Kidney (tissue), 14 donors: ENCODE data around the gene CHCHD1. TPM values are rescaled to one million over a fixed set of nuclear protein-coding genes. Genes with fewer than 3 reads are reported as not detected.

Experiments
- DNase-seq, 5 donors: peaks; one replicate each; pipeline ENCODE4 v3.0.0-alpha.2; 2013 to 2020
- FAIRE-seq: peaks from 2 replicates; lab custom pipeline; 2012; peaks lifted over from hg19 to GRCh38; lab: Jason Lieb, UNC
- H3K27ac ChIP-seq, 2 donors: one replicate each; pipeline ENCODE4 v1.7.0; 2013; ENCODE audit warnings: low read depth in 2 of 2, low read length in 2 of 2, inconsistent platforms in 1 of 2
- H3K27me3 ChIP-seq: one replicate; pipeline ENCODE4 v1.7.1; 2013; ENCODE audit warnings: low read length, inconsistent platforms; ENCODE audit not compliant: control insufficient read depth, insufficient read depth
- H3K36me3 ChIP-seq, 3 donors: one replicate each; pipeline versions ENCODE4 v1.7.0 to v1.7.1; 2013; ENCODE audit warnings: low read length in 3 of 3, control low read depth in 1 of 3, inconsistent platforms in 1 of 3; ENCODE audit not compliant: insufficient read depth in 3 of 3, control insufficient read depth in 2 of 3
- H3K4me1 ChIP-seq, 3 donors: one replicate each; pipeline versions ENCODE4 v1.7.0 to v1.7.1; 2013; ENCODE audit warnings: low read length in 3 of 3, inconsistent platforms in 1 of 3, low read depth in 1 of 3; ENCODE audit not compliant: control insufficient read depth in 2 of 3, insufficient read depth in 2 of 3
- H3K4me3 ChIP-seq, 3 donors: one replicate each; pipeline versions ENCODE4 v1.7.0 to v1.8.1; 2013; ENCODE audit warnings: low read length in 3 of 3, control low read depth in 1 of 3, inconsistent platforms in 1 of 3
- H3K9ac ChIP-seq, 3 donors: one replicate each; pipeline versions ENCODE4 v1.7.0 to v1.7.1; 2013; ENCODE audit warnings: low read length in 3 of 3, control low read depth in 1 of 3, inconsistent platforms in 1 of 3
- H3K9me3 ChIP-seq, 3 donors: one replicate each; pipeline versions ENCODE4 v1.7.0 to v1.7.1; 2013; ENCODE audit warnings: low read length in 3 of 3, control low read depth in 1 of 3, inconsistent platforms in 1 of 3; ENCODE audit not compliant: control insufficient read depth in 2 of 3, insufficient read depth in 1 of 3
- intact Hi-C: fragments of 100-400 bp; cut with DNase I; formaldehyde crosslinking; loops from one replicate; pipeline ENCODE4 v1.11.1; 2022
- polyA plus RNA-seq: library from polyadenylated mRNA; stranded (reverse); fragments of 350-450 nt; fragmentation: Illumina TruSeq; extraction: RNeasy Lipid Tissue Mini Kit (QIAGEN cat#74804); gene quantifications from one replicate; pipeline ENCODE4 v1.2.3, GENCODE V29; 2014; ENCODE audit warnings: low read depth, low replicate concordance; ENCODE audit not compliant: insufficient read depth
- total RNA-seq: library from RNA; stranded (reverse); fragmentation: NEBNext Ultra II Directional; extraction: Animal tissue kit (Norgen Biotek cat#: 25700); gene quantifications from one replicate; pipeline ENCODE4 v1.2.1, GENCODE V29; 2021
- TF ChIP-seq, protein P1 (sequence below): IDR thresholded peaks from 3 replicates; pipeline ENCODE4 v1.5.1; 2012; ENCODE audit warnings: mild to moderate bottlenecking, moderate library complexity, borderline replicate concordance; ENCODE audit not compliant: insufficient read depth; ENCODE audit errors: extremely low read depth
- donor health status: control.
- donor health status: control.
- donor health status: control.
- donor health status: control.
- donor health status: control.
- donor health status: DM: yes; HTN: yes; CAD: no.
- donor health status: Normal renal cell carcinoma (clear cell type).

The CHCHD1 gene
- total and polyA plus RNA-seq, 2 donors from 2014 or later = 23.4 to 105 TPM

DNA sequence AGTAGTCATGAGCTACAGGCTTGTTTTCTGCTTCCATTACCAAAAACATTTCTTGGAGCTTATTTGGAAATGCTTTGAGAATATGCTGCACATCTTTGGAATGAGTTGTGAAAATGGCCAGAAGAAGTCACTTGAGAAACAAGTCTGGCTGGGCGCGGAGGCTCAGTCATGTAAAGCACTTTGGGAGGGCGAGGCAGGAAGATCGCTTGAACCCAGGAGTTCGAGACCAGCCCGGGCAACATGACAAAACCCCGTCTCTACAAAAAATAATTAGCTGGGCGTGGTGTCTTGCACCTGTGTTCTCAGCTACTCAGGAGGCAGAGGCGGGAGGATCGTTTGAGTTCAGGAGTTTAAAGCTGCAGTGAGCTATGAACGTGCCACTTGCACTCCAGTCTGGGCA is 882 bp upstream of the CHCHD1 start:
- H3K27me3 ChIP-seq = no peaks in the 10 kb centered on the region
- TF ChIP-seq, protein P1, sequence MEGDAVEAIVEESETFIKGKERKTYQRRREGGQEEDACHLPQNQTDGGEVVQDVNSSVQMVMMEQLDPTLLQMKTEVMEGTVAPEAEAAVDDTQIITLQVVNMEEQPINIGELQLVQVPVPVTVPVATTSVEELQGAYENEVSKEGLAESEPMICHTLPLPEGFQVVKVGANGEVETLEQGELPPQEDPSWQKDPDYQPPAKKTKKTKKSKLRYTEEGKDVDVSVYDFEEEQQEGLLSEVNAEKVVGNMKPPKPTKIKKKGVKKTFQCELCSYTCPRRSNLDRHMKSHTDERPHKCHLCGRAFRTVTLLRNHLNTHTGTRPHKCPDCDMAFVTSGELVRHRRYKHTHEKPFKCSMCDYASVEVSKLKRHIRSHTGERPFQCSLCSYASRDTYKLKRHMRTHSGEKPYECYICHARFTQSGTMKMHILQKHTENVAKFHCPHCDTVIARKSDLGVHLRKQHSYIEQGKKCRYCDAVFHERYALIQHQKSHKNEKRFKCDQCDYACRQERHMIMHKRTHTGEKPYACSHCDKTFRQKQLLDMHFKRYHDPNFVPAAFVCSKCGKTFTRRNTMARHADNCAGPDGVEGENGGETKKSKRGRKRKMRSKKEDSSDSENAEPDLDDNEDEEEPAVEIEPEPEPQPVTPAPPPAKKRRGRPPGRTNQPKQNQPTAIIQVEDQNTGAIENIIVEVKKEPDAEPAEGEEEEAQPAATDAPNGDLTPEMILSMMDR = no peak
- H3K9ac ChIP-seq = peak overlapping the region; percentile 46 to 81 (median 52)
- FAIRE-seq = no peak
- peak overlapping the region; percentile 88 to 92 (median 89) for H3K4me3 ChIP-seq
- H3K36me3 ChIP-seq = no peaks in the 10 kb centered on the region
- peaks cover 2 to 11% (median 3%) of the 10 kb centered on the region in 3 donors for H3K4me1 ChIP-seq
- no peaks in the 10 kb centered on the region for H3K9me3 ChIP-seq
- H3K27ac ChIP-seq = no peak overlapping the region
- DNase-seq = peak in 2 of 5 donors; percentile 7 to 27
- intact Hi-C loops = no loop called here

DNA sequence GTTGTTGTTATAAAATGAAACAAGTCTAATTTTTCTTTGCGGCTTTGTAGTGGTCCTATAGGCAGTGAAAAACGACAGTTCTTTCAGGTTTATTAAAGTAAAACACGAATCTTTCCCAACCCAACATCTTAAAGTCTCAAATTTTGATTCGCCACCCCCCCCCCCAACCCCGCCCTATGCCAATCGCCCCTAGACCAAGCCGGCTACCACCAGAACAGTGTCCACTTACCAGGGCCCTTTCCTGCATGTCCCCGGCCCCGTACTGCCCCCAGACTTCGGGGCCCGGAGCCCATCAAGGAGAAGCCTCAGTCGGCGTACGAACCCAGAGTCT is 335 bp upstream of the CHCHD1 start:
- H3K4me3 ChIP-seq = peak overlapping the region; percentile 88 to 92 (median 89)
- TF ChIP-seq, protein P1 = no peak
- intact Hi-C loops = no loop called here
- H3K4me1 ChIP-seq = peaks cover 2 to 14% (median 4%) of the 10 kb centered on the region in 3 donors
- H3K36me3 ChIP-seq = no peaks in the 10 kb centered on the region
- peak overlapping the region; percentile 92 to 95 for H3K27ac ChIP-seq
- DNase-seq = no peak
- H3K9ac ChIP-seq = peak overlapping the region; percentile 46 to 81 (median 52)
- FAIRE-seq = no peak
- no peaks in the 10 kb centered on the region for H3K9me3 ChIP-seq
- no peaks in the 10 kb centered on the region for H3K27me3 ChIP-seq

- no peaks in the 10 kb centered on the region for H3K9me3 ChIP-seq
- no peak overlapping the region for H3K27ac ChIP-seq
- peaks cover 2 to 20% (median 7%) of the 10 kb centered on the region in 3 donors for H3K4me1 ChIP-seq
- intact Hi-C loops = no loop called here
- peak overlapping the region; percentile 46 to 88 (median 81) for H3K9ac ChIP-seq
- DNase-seq (no peak), FAIRE-seq (no peak)
- TF ChIP-seq, protein P1 = no peak
- no peaks in the 10 kb centered on the region for H3K36me3 ChIP-seq
- H3K4me3 ChIP-seq = peak overlapping the region; percentile 88 to 92 (median 89)
- H3K27me3 ChIP-seq = no peaks in the 10 kb centered on the region
Observed at GRCh38 chr10:73782749-73783085, 869 bp downstream of the CHCHD1 start.

DNA sequence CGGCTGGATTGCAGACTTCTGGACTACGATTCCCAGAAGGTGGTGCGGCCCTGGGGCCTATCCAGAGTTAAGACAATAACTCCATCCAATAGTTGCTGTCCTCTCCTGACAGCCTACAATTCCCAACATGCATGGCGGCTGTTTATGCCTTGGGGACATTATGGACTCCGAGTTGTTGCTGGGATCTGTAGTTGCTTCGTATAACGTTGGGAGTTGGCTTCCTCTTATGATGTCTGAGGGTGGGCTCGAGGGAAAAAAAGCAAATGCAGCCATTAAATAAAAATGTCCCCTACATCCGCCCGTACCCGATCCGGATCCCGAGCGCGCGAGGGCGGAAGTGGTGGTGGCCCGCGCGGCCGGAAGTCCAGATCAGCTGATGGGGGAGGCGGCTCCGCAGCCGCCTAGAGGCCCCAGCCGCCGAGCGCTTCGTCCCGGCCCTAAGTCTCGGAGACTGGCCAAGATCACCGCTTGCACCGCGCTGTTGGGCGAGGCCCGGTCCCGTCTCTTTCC is 3.4 kb downstream of the CHCHD1 start, which contains the start of gene ZSWIM8:
ZSWIM8 (plus strand) TSS at position 396 of the 510 bp plus-strand sequence. CDS start 273 bp downstream, outside the sequence.
- TF ChIP-seq, protein P1 = no peak
- Histone ChIP-seq H3K27me3 (no peaks in the 10 kb centered on the region), H3K36me3 (peaks cover 0 to 14% (median 14%) of the 10 kb centered on the region in 3 donors), H3K27ac (peak within 1 kb of the TSS; percentile 90 to 93), H3K9me3 (no peaks in the 10 kb centered on the region), H3K9ac (peak within 1 kb of the TSS; percentile 82 to 91 (median 88)), H3K4me1 (peaks cover 2 to 23% (median 7%) of the 10 kb centered on the region in 3 donors), H3K4me3 (peak within 1 kb of the TSS; percentile 74 to 91 (median 80))
- FAIRE-seq (peak; percentile 65), DNase-seq (peak; percentile 92 to 99 (median 97))
- intact Hi-C loops = no loop called here
